CD4-positive, alpha-beta T cell (primary cell): ENCODE measurements around the gene FAM50A. TPM values are rescaled to one million over a fixed set of nuclear protein-coding genes. Genes with fewer than 3 reads are reported as not detected.
"Not testable (repeated sequence)": the region's sequence is repeated elsewhere in the genome, so short reads cannot be mapped to it uniquely, and the experiment has no call there.

ENCODE experiments used
- ATAC-seq: fragments of 200-7000 bp; cut with Tn5 transposase; one replicate; pipeline ENCODE4 v1.10.0; 2022; ENCODE audit warnings: mild to moderate bottlenecking; ENCODE audit not compliant: poor library complexity
- CTCF ChIA-PET: fragments of 350-600 bp; sonication (Branson Sonifier 250); formaldehyde crosslinking; loops from one replicate; lab custom pipeline; 2021; ENCODE audit warnings: antibody characterized with exemption, inconsistent platforms; lab: Charles Lee
- POLR2A ChIA-PET: fragments of 350-600 bp; sonication (Branson Sonifier 250); formaldehyde crosslinking; loops from one replicate; lab custom pipeline; 2021; ENCODE audit warnings: antibody characterized with exemption, inconsistent platforms; lab: Charles Lee
- DNase-seq, 14 experiments: peaks; one replicate each; pipeline ENCODE4 v3.0.0-alpha.2; 2013 to 2020; ENCODE audit warnings: mixed read lengths in 2 of 14
- H3K27ac ChIP-seq, 2 donors: one replicate each; pipeline versions ENCODE4 v1.5.1 to v1.7.0; 2013; ENCODE audit warnings: low read length in 2 of 2, low read depth in 1 of 2, mild to moderate bottlenecking in 1 of 2
- H3K27me3 ChIP-seq, 2 experiments: 1 replicate in 1 of 2; 2 replicates in 1 of 2; pipeline versions ENCODE4 v1.6.1 to v1.7.0; 2013; ENCODE audit warnings: low read length in 2 of 2, control low read depth in 1 of 2, mild to moderate bottlenecking in 1 of 2, moderate library complexity in 1 of 2; ENCODE audit not compliant: insufficient read depth in 2 of 2, control insufficient read depth in 1 of 2
- H3K36me3 ChIP-seq: one replicate; pipeline ENCODE4 v1.6.1; 2013; ENCODE audit warnings: low read length, control low read depth; ENCODE audit not compliant: insufficient read depth
- H3K4me1 ChIP-seq: one replicate; pipeline ENCODE4 v1.6.1; 2013; ENCODE audit warnings: low read length, control low read depth; ENCODE audit not compliant: insufficient read depth
- H3K4me3 ChIP-seq: one replicate; pipeline ENCODE4 v1.5.1; 2013; ENCODE audit warnings: mild to moderate bottlenecking, low read length, moderate library complexity
- H3K9me3 ChIP-seq, 2 experiments: 1 replicate in 1 of 2; 2 replicates in 1 of 2; pipeline versions ENCODE4 v1.6.1 to v1.7.0; 2013; ENCODE audit warnings: low read length in 2 of 2, mild to moderate bottlenecking in 2 of 2, control low read depth in 1 of 2, moderate library complexity in 1 of 2; ENCODE audit not compliant: control insufficient read depth in 1 of 2, insufficient read depth in 1 of 2
- H3K27ac Mint-ChIP-seq: one replicate; pipeline ENCODE4 v1.8.0; 2020; ENCODE audit warnings: mixed read lengths
- H3K27me3 Mint-ChIP-seq: one replicate; pipeline ENCODE4 v1.8.0; 2021; ENCODE audit warnings: mixed read lengths
- H3K36me3 Mint-ChIP-seq: one replicate; pipeline ENCODE4 v1.8.0; 2021; ENCODE audit warnings: low read depth, mixed read lengths
- H3K4me1 Mint-ChIP-seq: one replicate; pipeline ENCODE4 v1.8.0; 2021; ENCODE audit warnings: low read depth, mixed read lengths
- H3K4me3 Mint-ChIP-seq: one replicate; pipeline ENCODE4 v1.8.0; 2020; ENCODE audit warnings: mild to moderate bottlenecking, mixed read lengths
- H3K9me3 Mint-ChIP-seq: one replicate; pipeline ENCODE4 v1.8.0; 2020; ENCODE audit warnings: mixed read lengths
- CTCF ChIP-seq: fragments of 200-600 bp; IDR thresholded peaks from one replicate; pipeline ENCODE4 v1.8.0; 2022; ENCODE audit warnings: antibody characterized with exemption, mild to moderate bottlenecking
- intact Hi-C, 2 experiments: fragments of 100-400 bp; cut with DNase I in 1 of 2; cut with micrococcal nuclease in 1 of 2; formaldehyde crosslinking; loops; one replicate each; pipeline versions ENCODE4 v1.15.1 to v1.9.0; 2023 to 2025; cut with DNase I, micrococcal nuclease
- microRNA-seq: library from miRNA; unstranded; fragments of <30 nt; microRNA quantifications from one replicate; pipeline ENCODE4 v1.2.0, GENCODE V29; 2021; ENCODE audit warnings: borderline microRNAs expressed, borderline replicate concordance
- total RNA-seq, 174 experiments: library from RNA in 2 of 174; stranded (reverse) in 2 of 174; gene quantifications; one replicate each; pipeline ENCODE4 v1.2.3 and lab custom pipeline; 2021 to 2026

Gene FAM50A
- total RNA-seq, 2 experiments from 2014 or later, result 42.3 to 49.4 TPM

- Mint-ChIP-seq H3K4me1 (peaks cover 4% of the 10 kb centered on the region), H3K4me3 (no peak overlapping the region), H3K36me3 (peaks cover 6% of the 10 kb centered on the region), H3K27me3 (no peaks in the 10 kb centered on the region), H3K27ac (no peak overlapping the region), H3K9me3 (no peaks in the 10 kb centered on the region)
- ATAC-seq (no peak), DNase-seq (no peak)
- Histone ChIP-seq H3K4me3 (no peak overlapping the region), H3K36me3 (no peaks in the 10 kb centered on the region), H3K9me3 (no peaks in the 10 kb centered on the region), H3K4me1 (peaks cover 7% of the 10 kb centered on the region), H3K27ac (no peak overlapping the region), H3K27me3 (no peaks in the 10 kb centered on the region)
- ChIA-PET CTCF (no interaction called here), POLR2A (no interaction called here)
- no peak for TF ChIP-seq CTCF
- intact Hi-C loops, result no loop called here
Measured at GRCh38 chrX:154495472-154495922, 51.6 kb downstream of the FAM50A start.

GRCh38 chrX:154496591-154497137 is 52.7 kb downstream of the FAM50A start:
- H3K4me1 ChIP-seq, H3K9me3 Mint-ChIP-seq, H3K9me3 ChIP-seq, H3K27me3 Mint-ChIP-seq, H3K27ac Mint-ChIP-seq, H3K4me3 Mint-ChIP-seq, H3K36me3 Mint-ChIP-seq, H3K4me3 ChIP-seq, DNase-seq, intact Hi-C loops, CTCF ChIA-PET, H3K36me3 ChIP-seq, H3K4me1 Mint-ChIP-seq, H3K27me3 ChIP-seq, H3K27ac ChIP-seq, ATAC-seq: not testable (repeated sequence)
- POLR2A ChIA-PET, result interaction anchor here (0.6 kb wide), 1 partner anchor 30 kb away, joined by 4 read pairs; no protein-coding TSS in a partner anchor

Small RNA genes within 50 kb of the gene (microRNA-seq; reads per million reads assigned to microRNA genes)
- gene MIR6858, result not detected

Other genes with a start within 250 kb of the FAM50A start
- not detected for gene OPN1MW2, start 224.4 kb upstream of the FAM50A start, total RNA-seq
- gene OPN1MW3, start 186.6 kb upstream of the FAM50A start, total RNA-seq, result not detected
- not detected for gene TEX28, start 149.0 kb upstream of the FAM50A start, total RNA-seq
- gene TKTL1, start 148.3 kb upstream of the FAM50A start, total RNA-seq, result 1 to 10 TPM; 1.7 to 2.3 TPM
- gene FLNA, start 69.5 kb upstream of the FAM50A start, total RNA-seq, result 1,000 to 10,000 TPM; 1,012 to 1,022 TPM
- gene EMD, start 64.8 kb upstream of the FAM50A start, total RNA-seq, result 100 to 1,000 TPM; 164 to 178 TPM
- gene RPL10, start 45.8 kb upstream of the FAM50A start, total RNA-seq, result 1,000 to 10,000 TPM; 5,036 to 5,204 TPM
- gene DNASE1L1, start 34.9 kb upstream of the FAM50A start, total RNA-seq, result 10 to 100 TPM; 16.0 to 18.4 TPM
- gene TAFAZZIN, start 32.6 kb upstream of the FAM50A start, total RNA-seq, result 10 to 100 TPM; 72.8 to 78.5 TPM
- 10 to 100 TPM; 31.4 to 40.8 TPM for gene ATP6AP1, start 15.5 kb upstream of the FAM50A start, total RNA-seq
- 100 to 1,000 TPM; 144 to 145 TPM for gene GDI1, start 7.0 kb upstream of the FAM50A start, total RNA-seq
- 10 to 100 TPM; 35.1 to 38.1 TPM for gene PLXNA3, start 14.1 kb downstream of the FAM50A start, total RNA-seq
- 1 to 10 TPM; 5.7 to 6.6 TPM for gene LAGE3, start 35.1 kb downstream of the FAM50A start, total RNA-seq
- gene UBL4A, start 42.5 kb downstream of the FAM50A start, total RNA-seq, result 1 to 10 TPM; 6.6 to 8.9 TPM
- 10 to 100 TPM; 15.7 to 16.4 TPM for gene SLC10A3, start 46.5 kb downstream of the FAM50A start, total RNA-seq
- 10 to 100 TPM; 36.1 to 38.2 TPM for gene FAM3A, start 72.1 kb downstream of the FAM50A start, total RNA-seq
- gene G6PD, start 102.7 kb downstream of the FAM50A start, total RNA-seq, result 10 to 100 TPM; 17.4 to 20.3 TPM
- gene IKBKG, start 103.5 kb downstream of the FAM50A start, total RNA-seq, result 10 to 100 TPM; 26.2 to 27.2 TPM
- gene CTAG1A, start 141.0 kb downstream of the FAM50A start, total RNA-seq, result not detected
- not detected for gene CTAG1B, start 175.1 kb downstream of the FAM50A start, total RNA-seq
- not detected for gene CTAG2, start 209.4 kb downstream of the FAM50A start, total RNA-seq